H1 (cell line): ENCODE results near the gene COL12A1. TPM values are rescaled to one million over a fixed set of nuclear protein-coding genes. Genes with fewer than 3 reads are reported as not detected.

Experiments used
- CTCF ChIA-PET: fragments of 300-600 bp; sonication (Branson Sonifier 250); formaldehyde crosslinking; loops from one replicate; lab custom pipeline; 2021; ENCODE audit not compliant: partially characterized antibody; lab: Charles Lee
- POLR2A ChIA-PET: fragments of 300-600 bp; sonication (Branson Sonifier 250); formaldehyde crosslinking; loops from one replicate; lab custom pipeline; 2021; ENCODE audit warnings: inconsistent platforms; ENCODE audit not compliant: partially characterized antibody; lab: Charles Lee
- DNase-seq, 2 experiments: peaks; one replicate each; pipeline versions ENCODE4 v3.0.0 to v3.0.0-alpha.2; 2010 to 2022; ENCODE audit warnings: low spot score in 2 of 2, low read depth in 1 of 2, mixed read lengths in 1 of 2
- FAIRE-seq: peaks from 2 replicates; lab custom pipeline; 2011; peaks lifted over from hg19 to GRCh38; lab: Jason Lieb, UNC
- H2AFZ ChIP-seq: 2 replicates; pipeline ENCODE4 v1.8.1; 2012; ENCODE audit warnings: low read length, inconsistent platforms
- H2AK5ac ChIP-seq: 2 replicates; pipeline ENCODE4 v1.6.1; 2013; ENCODE audit warnings: low read depth, low read length
- H2BK120ac ChIP-seq: replicated peaks from 2 replicates; pipeline ENCODE3; 2013; ENCODE audit warnings: low read depth, low read length, inconsistent platforms
- H2BK12ac ChIP-seq: 2 replicates; pipeline ENCODE4 v1.6.1; 2013; ENCODE audit warnings: low read depth, low read length
- H2BK15ac ChIP-seq: 2 replicates; pipeline ENCODE4 v1.6.1; 2013; ENCODE audit warnings: low read length
- H2BK20ac ChIP-seq: 2 replicates; pipeline ENCODE4 v1.6.1; 2013; ENCODE audit warnings: low read length
- H2BK5ac ChIP-seq: 2 replicates; pipeline ENCODE4 v1.6.1; 2013; ENCODE audit warnings: low read depth, low read length
- H3K14ac ChIP-seq: 2 replicates; pipeline ENCODE4 v1.6.1; 2013; ENCODE audit warnings: inconsistent platforms; ENCODE audit not compliant: insufficient read length
- H3K18ac ChIP-seq: 2 replicates; pipeline ENCODE4 v1.6.1; 2013; ENCODE audit warnings: low read length; ENCODE audit errors: extremely low read depth
- H3K23ac ChIP-seq: 2 replicates; pipeline ENCODE4 v1.6.1; 2013; ENCODE audit warnings: inconsistent platforms; ENCODE audit not compliant: insufficient read length
- H3K23me2 ChIP-seq: 2 replicates; pipeline ENCODE4 v1.6.1; 2013; ENCODE audit warnings: low read depth, low read length
- H3K27ac ChIP-seq: 2 replicates; pipeline ENCODE4 v1.6.1; 2011; ENCODE audit warnings: low read depth, low read length, inconsistent platforms
- H3K27me3 ChIP-seq, 4 experiments: replicated peaks in 1 of 4; 1 replicate in 1 of 4; 2 replicates in 3 of 4; pipeline versions ENCODE4 v1.6.1 to v1.8.1; 2011 to 2013; ENCODE audit warnings: low read length in 3 of 4, mild to moderate bottlenecking in 3 of 4, inconsistent platforms in 2 of 4, mixed read lengths in 2 of 4, moderate library complexity in 1 of 4; ENCODE audit not compliant: control insufficient read depth in 3 of 4, insufficient read depth in 3 of 4; ENCODE audit errors: extremely low read depth in 1 of 4
- H3K36me3 ChIP-seq, 4 experiments: 2 replicates each; pipeline versions ENCODE4 v1.6.1 to v1.8.1; 2011 to 2013; ENCODE audit warnings: mild to moderate bottlenecking in 4 of 4, low read length in 3 of 4, moderate library complexity in 2 of 4, control low read depth in 1 of 4, inconsistent platforms in 1 of 4; ENCODE audit not compliant: insufficient read depth in 4 of 4, control insufficient read depth in 2 of 4
- H3K4ac ChIP-seq: replicated peaks from 2 replicates; pipeline ENCODE3; 2013; ENCODE audit warnings: low read length, low read depth, mixed read lengths, inconsistent platforms; ENCODE audit not compliant: insufficient read length
- H3K4me1 ChIP-seq, 4 experiments: replicated peaks in 1 of 4; 1 replicate in 1 of 4; 2 replicates in 3 of 4; pipeline versions ENCODE4 v1.6.1 to v1.8.1; 2011 to 2013; ENCODE audit warnings: low read length in 3 of 4, inconsistent platforms in 2 of 4, mixed read lengths in 1 of 4; ENCODE audit not compliant: insufficient read depth in 4 of 4, control insufficient read depth in 3 of 4
- H3K4me2 ChIP-seq, 2 experiments: 2 replicates each; pipeline versions ENCODE4 v1.6.1 to v1.8.1; 2011 to 2013; ENCODE audit warnings: low read depth in 2 of 2, low read length in 2 of 2, control low read depth in 1 of 2, inconsistent platforms in 1 of 2, mild to moderate bottlenecking in 1 of 2; ENCODE audit not compliant: insufficient read depth in 1 of 2
- H3K4me3 ChIP-seq, 4 experiments: fragments of 200-600, 300-600 bp in 1 of 4; sonication (generic), shearing (Covaris generic), sonication (Bioruptor Twin) in 1 of 4; 2 replicates each; pipeline versions ENCODE4 v1.5.1 to v1.8.1; 2011 to 2016; ENCODE audit warnings: low read length in 4 of 4, low read depth in 3 of 4, control low read depth in 2 of 4, inconsistent platforms in 2 of 4, mild to moderate bottlenecking in 2 of 4, mixed read lengths in 1 of 4, moderate library complexity in 1 of 4; ENCODE audit not compliant: insufficient read depth in 2 of 4; ENCODE audit errors: extremely low read depth in 1 of 4
- H3K56ac ChIP-seq: replicated peaks from 2 replicates; pipeline ENCODE3; 2013; ENCODE audit warnings: low read depth, mild to moderate bottlenecking, mixed read lengths, low read length, inconsistent platforms; ENCODE audit not compliant: insufficient read length
- H3K79me1 ChIP-seq: 2 replicates; pipeline ENCODE4 v1.6.1; 2013; ENCODE audit warnings: low read depth, low read length, control low read depth
- H3K79me2 ChIP-seq, 2 experiments: 2 replicates each; pipeline versions ENCODE4 v1.6.1 to v1.8.1; 2012 to 2013; ENCODE audit warnings: low read length in 2 of 2, mild to moderate bottlenecking in 2 of 2, inconsistent platforms in 1 of 2; ENCODE audit not compliant: insufficient read depth in 2 of 2, control insufficient read depth in 1 of 2
- H3K9ac ChIP-seq, 4 experiments: replicated peaks in 1 of 4; 1 replicate in 1 of 4; 2 replicates in 3 of 4; pipeline versions ENCODE4 v1.6.1 to v1.8.1; 2011 to 2013; ENCODE audit warnings: low read depth in 3 of 4, low read length in 3 of 4, control low read depth in 2 of 4, mild to moderate bottlenecking in 2 of 4, moderate library complexity in 2 of 4, inconsistent platforms in 1 of 4; ENCODE audit errors: extremely low read depth in 1 of 4
- H3K9me3 ChIP-seq, 2 experiments: 2 replicates each; pipeline versions ENCODE4 v1.6.1 to v1.8.1; 2012 to 2013; ENCODE audit warnings: mild to moderate bottlenecking in 2 of 2, moderate library complexity in 2 of 2, control low read depth in 1 of 2, inconsistent platforms in 1 of 2, low read depth in 1 of 2, low read length in 1 of 2, mixed read lengths in 1 of 2; ENCODE audit not compliant: insufficient read depth in 2 of 2
- H4K20me1 ChIP-seq, 2 experiments: replicated peaks in 1 of 2; 2 replicates each; pipeline versions ENCODE3 to v1.8.1; 2011 to 2013; ENCODE audit warnings: inconsistent platforms in 2 of 2, low read length in 2 of 2, mild to moderate bottlenecking in 1 of 2; ENCODE audit not compliant: insufficient read depth in 2 of 2, control insufficient read depth in 1 of 2
- H4K5ac ChIP-seq: 2 replicates; pipeline ENCODE4 v1.6.1; 2013; ENCODE audit warnings: low read length, low read depth, mixed read lengths, inconsistent platforms; ENCODE audit not compliant: insufficient read length
- H4K8ac ChIP-seq: 2 replicates; pipeline ENCODE4 v1.8.0; 2013; ENCODE audit warnings: mild to moderate bottlenecking, moderate library complexity, low read length, inconsistent platforms; ENCODE audit not compliant: insufficient read depth; ENCODE audit errors: extremely low read depth
- H4K91ac ChIP-seq: replicated peaks from 2 replicates; pipeline ENCODE3; 2013; ENCODE audit warnings: low read length, mixed read lengths, inconsistent platforms; ENCODE audit not compliant: insufficient read length
- ASH2L ChIP-seq: fragments of 200-600, 300-600 bp; sonication (generic); IDR thresholded peaks from one replicate; pipeline ENCODE4 v1.7.1; 2017; ENCODE audit warnings: low read length
- CREB1 ChIP-seq: IDR thresholded peaks from 2 replicates; pipeline ENCODE4 v1.6.1; 2012; ENCODE audit warnings: inconsistent platforms
- KDM5A ChIP-seq: fragments of 200-600 bp; IDR thresholded peaks from 2 replicates; pipeline ENCODE4 v1.7.1; 2012; ENCODE audit warnings: mild to moderate bottlenecking, low read length, inconsistent platforms, mixed read lengths
- SRF ChIP-seq: IDR thresholded peaks from 2 replicates; pipeline ENCODE4 v1.6.1; 2011; ENCODE audit warnings: mild to moderate bottlenecking, low read depth, low read length, moderate library complexity
- WGBS, 2 experiments: shearing (Covaris generic) in 1 of 2; methylation state at CpG; one replicate each; pipeline versions ENCODE4 v1.1.6 to v1.1.7; 2013 to 2015; ENCODE audit warnings: low lambda C conversion rate in 2 of 2, mixed read lengths in 2 of 2, inconsistent platforms in 1 of 2, low coverage in 1 of 2, missing lambda C conversion rate in 1 of 2; ENCODE audit not compliant: insufficient replicate concordance in 2 of 2, insufficient coverage in 1 of 2, insufficient read length in 1 of 2; ENCODE audit errors: extremely low coverage in 1 of 2, missing lambda C conversion rate in 1 of 2; 5-methylcytosine and 5-hydroxymethylcytosine counted together
- polyA plus RNA-seq, 7 experiments: library from polyadenylated mRNA; depleted of rRNA in 3 of 7; stranded (reverse) in 5 of 7; unstranded in 2 of 7; fragments of >200 nt in 5 of 7; fragments of 200-250 nt in 2 of 7; gene quantifications; 1 replicate in 5 of 7; 2 replicates in 1 of 7; 4 replicates in 1 of 7; pipeline versions ENCODE4 v1.2.1 to v1.2.3, GENCODE V29; 2011 to 2013; ENCODE audit warnings: missing spikeins in 2 of 7, mixed read lengths in 2 of 7
- total RNA-seq: library from RNA; stranded (reverse); fragmentation: NEBNext Ultra II Directional; extraction: Animal tissue kit (Norgen Biotek cat#: 25700); gene quantifications from 2 replicates; pipeline ENCODE4 v1.2.1, GENCODE V29; 2021

The COL12A1 gene
- total and polyA plus RNA-seq, 2 of the 8 experiments (the other 6 are each of a cell fraction or from before 2014, with no cell fraction given), result 1.4 to 4.7 TPM

DNA sequence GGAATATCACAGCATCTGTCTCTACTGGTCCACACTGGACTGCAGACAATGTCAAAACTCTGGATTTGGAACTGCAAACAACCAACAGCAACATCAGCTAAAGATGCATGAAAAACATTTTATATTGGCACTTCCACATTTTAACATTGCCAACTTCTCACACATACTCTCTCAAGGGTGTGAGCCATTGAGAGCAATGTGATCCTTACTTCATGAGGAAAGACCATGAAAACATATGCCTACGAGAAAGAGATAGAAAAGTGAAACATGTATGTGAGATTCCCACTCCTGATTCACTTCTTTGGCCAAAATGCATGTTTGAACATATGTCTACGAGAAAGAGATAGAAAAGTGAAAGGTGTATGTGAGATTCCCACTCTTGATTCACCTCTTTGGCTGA is 99.4 kb downstream of the COL12A1 start:
- CTCF ChIA-PET, result no interaction called here
- Histone ChIP-seq H2BK120ac (no peak overlapping the region), H3K4ac (no peak overlapping the region)

More for the DNA sequence above, 99.4 kb downstream of the COL12A1 start:
- Histone ChIP-seq H4K8ac (no peak overlapping the region), H3K27ac (no peak overlapping the region), H2AK5ac (no peak overlapping the region), H3K4me1 (no peaks in the 10 kb centered on the region), H3K36me3 (no peaks in the 10 kb centered on the region), H3K79me2 (no peaks in the 10 kb centered on the region), H2BK5ac (no peak overlapping the region), H3K18ac (no peak overlapping the region), H2AFZ (no peak overlapping the region), H3K27me3 (no peaks in the 10 kb centered on the region), H3K23ac (no peak overlapping the region), H2BK12ac (no peak overlapping the region), H4K5ac (no peak overlapping the region), H3K9me3 (no peaks in the 10 kb centered on the region), H3K14ac (no peak overlapping the region), H4K91ac (no peak overlapping the region), H3K9ac (no peak overlapping the region), H3K4me3 (no peak overlapping the region), H4K20me1 (no peaks in the 10 kb centered on the region), H3K56ac (no peak overlapping the region), H2BK20ac (no peak overlapping the region), H2BK15ac (no peak overlapping the region), H3K23me2 (no peaks in the 10 kb centered on the region), H3K79me1 (no peaks in the 10 kb centered on the region), H3K4me2 (no peak overlapping the region)
- POLR2A ChIA-PET, result no interaction called here
- FAIRE-seq (no peak), DNase-seq (no peak)
- WGBS, 2 experiments, result 90% methylated on average over 2 of the region's 2 CpGs; no CpG with 5 or more reads in 1 of the 2 experiments
- TF ChIP-seq ASH2L (no peak), SRF (no peak), CREB1 (no peak), KDM5A (no peak)
- TF ChIP-seq, all 59 proteins: peak for 0
